ENCODE measurements around the gene MZB1.

The MZB1 gene

GRCh38 chr5:139403787-139404483 lies 14.2 kb upstream of the MZB1 start, which contains the start of gene SPATA24:
Gene SPATA24 (minus strand): TSS chr5:139404089. CDS start chr5:139404060, 29 bp downstream.
- DNase-seq (ENCODE audit: insufficient read length, low spot score) (peak; percentile 95), FAIRE-seq (no peak)
- no peak for TF ChIP-seq POLR2A (IDR thresholded peaks at IDR 0.05; ENCODE audit: low read depth, low read length)

- no peak for DNase-seq (ENCODE audit: insufficient read length, low spot score)
- FAIRE-seq: no peak
- no peak for TF ChIP-seq POLR2A (IDR thresholded peaks at IDR 0.05; ENCODE audit: low read depth, low read length)
Observed at GRCh38 chr5:139403418-139403786, 13.7 kb upstream of the MZB1 start.

- no peak for TF ChIP-seq POLR2A (IDR thresholded peaks at IDR 0.05; ENCODE audit: low read depth, low read length)
- no peak for FAIRE-seq
- DNase-seq (ENCODE audit: insufficient read length, low spot score): no peak
Observed at GRCh38 chr5:139402561-139403158, 12.9 kb upstream of the MZB1 start.

GRCh38 chr5:139401546-139401945 lies 11.8 kb upstream of the MZB1 start:
- no peak for FAIRE-seq
- no peak for TF ChIP-seq POLR2A (IDR thresholded peaks at IDR 0.05; ENCODE audit: low read depth, low read length)
- DNase-seq (ENCODE audit: insufficient read length, low spot score): no peak

GRCh38 chr5:139399501-139400121 lies 9.9 kb upstream of the MZB1 start:
- no peak for TF ChIP-seq POLR2A (IDR thresholded peaks at IDR 0.05; ENCODE audit: low read depth, low read length)
- DNase-seq (ENCODE audit: insufficient read length, low spot score) (no peak), FAIRE-seq (no peak)

- DNase-seq (ENCODE audit: insufficient read length, low spot score): no peak
- no peak for TF ChIP-seq POLR2A (IDR thresholded peaks at IDR 0.05; ENCODE audit: low read depth, low read length)
- FAIRE-seq: no peak
Observed at GRCh38 chr5:139397921-139398320, 8.2 kb upstream of the MZB1 start.

- no peak for DNase-seq (ENCODE audit: insufficient read length, low spot score)
- no peak for TF ChIP-seq POLR2A (IDR thresholded peaks at IDR 0.05; ENCODE audit: low read depth, low read length)
- FAIRE-seq: no peak
Observed at GRCh38 chr5:139396691-139397090, 7.0 kb upstream of the MZB1 start.

GRCh38 chr5:139395844-139396640 lies 6.3 kb upstream of the MZB1 start:
- TF ChIP-seq POLR2A (IDR thresholded peaks at IDR 0.05; ENCODE audit: low read depth, low read length): no peak
- FAIRE-seq: peak; percentile 20
- peak; percentile 85 for DNase-seq (ENCODE audit: insufficient read length, low spot score)

GRCh38 chr5:139394654-139395566 lies 5.2 kb upstream of the MZB1 start, which contains the start of gene PROB1:
Gene PROB1 (minus strand): TSS chr5:139395104. CDS start chr5:139395081, 23 bp downstream.
- FAIRE-seq (no peak), DNase-seq (ENCODE audit: insufficient read length, low spot score) (no peak)
- no peak for TF ChIP-seq POLR2A (IDR thresholded peaks at IDR 0.05; ENCODE audit: low read depth, low read length)

GRCh38 chr5:139394123-139394653 lies 4.5 kb upstream of the MZB1 start:
- no peak for DNase-seq (ENCODE audit: insufficient read length, low spot score)
- TF ChIP-seq POLR2A (IDR thresholded peaks at IDR 0.05; ENCODE audit: low read depth, low read length): no peak
- FAIRE-seq: no peak

GRCh38 chr5:139393497-139394122 lies 3.9 kb upstream of the MZB1 start:
- DNase-seq (ENCODE audit: insufficient read length, low spot score): no peak
- TF ChIP-seq POLR2A (IDR thresholded peaks at IDR 0.05; ENCODE audit: low read depth, low read length): no peak
- FAIRE-seq: no peak

GRCh38 chr5:139392678-139393496 lies 3.2 kb upstream of the MZB1 start:
- DNase-seq (ENCODE audit: insufficient read length, low spot score): no peak
- no peak for TF ChIP-seq POLR2A (IDR thresholded peaks at IDR 0.05; ENCODE audit: low read depth, low read length)
- FAIRE-seq: no peak

Data from H54 (cell line).